Prostate gland (tissue), 2 donors: ENCODE results near the gene XPNPEP2. TPM values are rescaled to one million over a fixed set of nuclear protein-coding genes. Genes with fewer than 3 reads are reported as not detected.
"Not testable (repeated sequence)": the region's sequence is repeated elsewhere in the genome, so short reads cannot be mapped to it uniquely, and the experiment has no call there.

Source experiments
- DNase-seq: peaks from one replicate; pipeline ENCODE4 v3.0.0-alpha.2; 2019; ENCODE audit warnings: low spot score
- H3K27ac ChIP-seq, 2 donors: fragments of 200-600 bp; sonication (generic); 2 replicates each; pipeline ENCODE4 v1.5.1; 2017 to 2019
- H3K27me3 ChIP-seq: fragments of 200-600 bp; sonication (generic); replicated peaks from 2 replicates; pipeline ENCODE4 v1.5.1; 2019; ENCODE audit not compliant: insufficient read depth
- H3K36me3 ChIP-seq, 2 donors: fragments of 200-600 bp; sonication (generic); 1 replicate in 1 of 2; 2 replicates in 1 of 2; pipeline versions ENCODE4 v1.5.1 to v1.8.1; 2017 to 2019
- H3K4me1 ChIP-seq: fragments of 200-600 bp; sonication (generic); replicated peaks from 2 replicates; pipeline ENCODE4 v1.5.1; 2019
- H3K4me3 ChIP-seq, 2 donors: fragments of 200-600 bp; sonication (generic); 2 replicates each; pipeline ENCODE4 v1.5.1; 2017 to 2019
- H3K9me3 ChIP-seq: fragments of 200-600 bp; sonication (generic); 2 replicates; pipeline ENCODE4 v1.5.1; 2017
- CTCF ChIP-seq, 4 experiments: fragments of 200-600 bp in 2 of 4; fragments of 450-650 bp in 2 of 4; sonication (generic) in 2 of 4; IDR thresholded peaks; 1 replicate in 3 of 4; 2 replicates in 1 of 4; pipeline ENCODE4 v1.5.1; 2016 to 2019; ENCODE audit warnings: antibody characterized with exemption in 4 of 4, mild to moderate bottlenecking in 2 of 4, moderate library complexity in 2 of 4
- POLR2A ChIP-seq: fragments of 450-650 bp; IDR thresholded peaks from one replicate; pipeline ENCODE4 v1.6.1; 2016; ENCODE audit warnings: antibody characterized with exemption, mild to moderate bottlenecking
- POLR2AphosphoS5 ChIP-seq: sonication (generic); formaldehyde crosslinking; IDR thresholded peaks from one replicate; pipeline ENCODE4 v1.6.1; 2017; ENCODE audit warnings: antibody characterized with exemption
- WGBS: methylation state at CpG from one replicate; pipeline ENCODE4 v1.1.5; 2018; 5-methylcytosine and 5-hydroxymethylcytosine counted together
- intact Hi-C: fragments of 100-400 bp; cut with DNase I; formaldehyde crosslinking; loops from one replicate; pipeline ENCODE4 v1.14.2; 2022
- total RNA-seq, 2 donors: library from RNA; depleted of rRNA; stranded (reverse); fragments of >200 nt; gene quantifications; one replicate each; pipeline ENCODE4 v1.1.0, GENCODE V29; 2016

XPNPEP2 gene
- total RNA-seq, 2 donors from 2014 or later, result 0.14 TPM; not detected in 1

- no peaks in the 10 kb centered on the region for H3K36me3 ChIP-seq
- H3K27ac ChIP-seq, result no peak overlapping the region
- H3K9me3 ChIP-seq, result no peaks in the 10 kb centered on the region
- intact Hi-C loops, result no loop called here
- TF ChIP-seq POLR2A, result no peak
- TF ChIP-seq POLR2AphosphoS5, result no peak
- no peak for TF ChIP-seq CTCF (IDR thresholded peaks at IDR 0.05)
- 100% methylated on average over 2 of the region's 2 CpGs for WGBS
- no peak for DNase-seq
- H3K27me3 ChIP-seq, result no peaks in the 10 kb centered on the region
- no peak overlapping the region for H3K4me3 ChIP-seq
- H3K4me1 ChIP-seq, result no peaks in the 10 kb centered on the region
These were observed 5.9 kb upstream of the XPNPEP2 start for GRCh38 chrX:129732857-129733256.

GRCh38 chrX:129733335-129733734, 5.4 kb upstream of the XPNPEP2 start:
- no peak overlapping the region for H3K4me3 ChIP-seq

GRCh38 chrX:129736491-129736890, 2.3 kb upstream of the XPNPEP2 start:
- Histone ChIP-seq H3K36me3 (no peaks in the 10 kb centered on the region), H3K27me3 (no peaks in the 10 kb centered on the region), H3K27ac (no peak overlapping the region), H3K9me3 (no peaks in the 10 kb centered on the region), H3K4me3 (no peak overlapping the region), H3K4me1 (no peaks in the 10 kb centered on the region)
- WGBS, result 85% methylated on average over 6 of the region's 6 CpGs
- no peak for DNase-seq
- intact Hi-C loops, result no loop called here
- no peak for TF ChIP-seq POLR2AphosphoS5
- TF ChIP-seq POLR2A, result no peak
- no peak for TF ChIP-seq CTCF (IDR thresholded peaks at IDR 0.05)

More at GRCh38 chrX:129733335-129733734, 5.4 kb upstream of the XPNPEP2 start:
- no peaks in the 10 kb centered on the region for H3K27me3 ChIP-seq
- H3K36me3 ChIP-seq, result no peaks in the 10 kb centered on the region
- no peaks in the 10 kb centered on the region for H3K9me3 ChIP-seq
- DNase-seq, result no peak
- intact Hi-C loops, result no loop called here
- no peak for TF ChIP-seq POLR2AphosphoS5
- no peak overlapping the region for H3K27ac ChIP-seq
- H3K4me1 ChIP-seq, result no peaks in the 10 kb centered on the region
- no CpG with 5 or more reads among the region's 4 CpGs for WGBS

GRCh38 chrX:129737916-129738315, 863 bp upstream of the XPNPEP2 start:
- no peaks in the 10 kb centered on the region for H3K4me1 ChIP-seq
- DNase-seq, result no peak
- 76% methylated on average over 5 of the region's 5 CpGs for WGBS
- TF ChIP-seq POLR2AphosphoS5, result no peak
- intact Hi-C loops, result no loop called here
- H3K4me3 ChIP-seq, result no peak overlapping the region
- no peak overlapping the region for H3K27ac ChIP-seq
- no peaks in the 10 kb centered on the region for H3K9me3 ChIP-seq
- no peaks in the 10 kb centered on the region for H3K27me3 ChIP-seq
- no peaks in the 10 kb centered on the region for H3K36me3 ChIP-seq

GRCh38 chrX:129739578-129739977, 799 bp downstream of the XPNPEP2 start:
- Histone ChIP-seq H3K36me3 (no peaks in the 10 kb centered on the region), H3K4me1 (no peaks in the 10 kb centered on the region), H3K27me3 (no peaks in the 10 kb centered on the region), H3K9me3 (no peaks in the 10 kb centered on the region), H3K4me3 (no peak overlapping the region), H3K27ac (no peak overlapping the region)
- WGBS, result 76% methylated on average over 4 of the region's 4 CpGs
- intact Hi-C loops, result no loop called here
- TF ChIP-seq POLR2A, result no peak
- TF ChIP-seq CTCF (IDR thresholded peaks at IDR 0.05), result no peak
- TF ChIP-seq POLR2AphosphoS5, result no peak
- DNase-seq, result no peak

GRCh38 chrX:129741880-129742758, 3.3 kb downstream of the XPNPEP2 start:
- Histone ChIP-seq H3K27ac (no peak overlapping the region), H3K9me3 (no peaks in the 10 kb centered on the region), H3K27me3 (no peaks in the 10 kb centered on the region), H3K36me3 (no peaks in the 10 kb centered on the region), H3K4me1 (no peaks in the 10 kb centered on the region), H3K4me3 (no peak overlapping the region)
- intact Hi-C loops, result no loop called here
- 66% methylated on average over 14 of the region's 21 CpGs for WGBS
- no peak for DNase-seq
- TF ChIP-seq POLR2AphosphoS5 (no peak), POLR2A (no peak), CTCF (IDR thresholded peaks at IDR 0.05) (no peak)

- H3K9me3 ChIP-seq, H3K4me1 ChIP-seq, H3K27ac ChIP-seq, H3K36me3 ChIP-seq, DNase-seq, H3K27me3 ChIP-seq, intact Hi-C loops, H3K4me3 ChIP-seq: not testable (repeated sequence)
- 94% methylated on average over 6 of the region's 6 CpGs for WGBS
These were observed 4.0 kb downstream of the XPNPEP2 start for GRCh38 chrX:129742759-129743152.
